ENCODE measurements around the gene PPFIA4. TPM values are rescaled to one million over a fixed set of nuclear protein-coding genes. Genes with fewer than 3 reads are reported as not detected.
A peak's percentile ranks its signal among the peaks of the same experiment; 100 is the strongest.

Gene PPFIA4
- total RNA-seq, 1 experiment from 2014 or later: 3.0 TPM

GRCh38 chr1:203036537-203036936 lies 10.2 kb downstream of the PPFIA4 start:
- TF ChIP-seq EZH2 (IDR thresholded peaks at IDR 0.05; ENCODE audit: borderline replicate concordance, low read depth, low read length, poor library complexity, severe bottlenecking) (no peak), CTCF (conservative IDR thresholded peaks at IDR 0.05; ENCODE audit: low read depth, low read length) (no peak)
- intact Hi-C loops (cut with micrococcal nuclease; ENCODE audit: unreplicated experiment): no loop called here
- DNase-seq (ENCODE audit: low spot score): no peak
- CTCF ChIA-PET: interaction anchor here (1.3 kb wide), 1 partner anchor 10 kb away, joined by 9 read pairs; no protein-coding TSS in a partner anchor
- Histone ChIP-seq H3K4me1 (ENCODE audit: insufficient read depth, low read length, poor library complexity, severe bottlenecking) (no peaks in the 10 kb centered on the region), H3K27ac (ENCODE audit: low read depth, low read length, poor library complexity, severe bottlenecking) (no peak overlapping the region), H3K4me3 (ENCODE audit: low read depth, low read length, poor library complexity, severe bottlenecking) (no peak overlapping the region), H3K9me3 (ENCODE audit: low read depth, low read length, poor library complexity, severe bottlenecking) (no peaks in the 10 kb centered on the region), H3K27me3 (replicated peaks; ENCODE audit: insufficient read depth, low read depth, low read length, poor library complexity) (no peaks in the 10 kb centered on the region), H3K36me3 (ENCODE audit: insufficient read depth, low read length, poor library complexity, severe bottlenecking) (no peaks in the 10 kb centered on the region)
- BruUV-seq (replicated peaks): no TSS peak
- POLR2A ChIA-PET (ENCODE audit: low non-redundant PET): no interaction called here

- POLR2A ChIA-PET (ENCODE audit: low non-redundant PET): no interaction called here
- intact Hi-C loops (cut with micrococcal nuclease; ENCODE audit: unreplicated experiment): loop anchor here (2.0 kb wide), 1 partner anchor 231 kb away; no protein-coding TSS in a partner anchor
- Histone ChIP-seq H3K4me3 (ENCODE audit: low read depth, low read length, poor library complexity, severe bottlenecking) (no peak overlapping the region), H3K27me3 (replicated peaks; ENCODE audit: insufficient read depth, low read depth, low read length, poor library complexity) (no peaks in the 10 kb centered on the region), H3K4me1 (ENCODE audit: insufficient read depth, low read length, poor library complexity, severe bottlenecking) (no peaks in the 10 kb centered on the region), H3K9me3 (ENCODE audit: low read depth, low read length, poor library complexity, severe bottlenecking) (no peaks in the 10 kb centered on the region), H3K36me3 (ENCODE audit: insufficient read depth, low read length, poor library complexity, severe bottlenecking) (no peaks in the 10 kb centered on the region), H3K27ac (ENCODE audit: low read depth, low read length, poor library complexity, severe bottlenecking) (no peak overlapping the region)
- no peak for DNase-seq (ENCODE audit: low spot score)
- TF ChIP-seq CTCF (conservative IDR thresholded peaks at IDR 0.05; ENCODE audit: low read depth, low read length): no peak
- TF ChIP-seq EZH2 (IDR thresholded peaks at IDR 0.05; ENCODE audit: borderline replicate concordance, low read depth, low read length, poor library complexity, severe bottlenecking): no peak
- BruUV-seq (replicated peaks): no TSS peak
- CTCF ChIA-PET: interaction anchor here (2.7 to 3.5 kb wide), 3 partner anchors 8 to 179 kb away, joined by 13 to 65 read pairs (median 23); no protein-coding TSS in a partner anchor
Observed at GRCh38 chr1:203037509-203038190, 11.4 kb downstream of the PPFIA4 start.

GRCh38 chr1:203038217-203038741 lies 12.0 kb downstream of the PPFIA4 start:
- intact Hi-C loops (cut with micrococcal nuclease; ENCODE audit: unreplicated experiment): loop anchor here (2.0 kb wide), 1 partner anchor 231 kb away; no protein-coding TSS in a partner anchor
- Histone ChIP-seq H3K4me1 (ENCODE audit: insufficient read depth, low read length, poor library complexity, severe bottlenecking) (no peaks in the 10 kb centered on the region), H3K27me3 (replicated peaks; ENCODE audit: insufficient read depth, low read depth, low read length, poor library complexity) (no peaks in the 10 kb centered on the region), H3K27ac (ENCODE audit: low read depth, low read length, poor library complexity, severe bottlenecking) (no peak overlapping the region), H3K9me3 (ENCODE audit: low read depth, low read length, poor library complexity, severe bottlenecking) (no peaks in the 10 kb centered on the region), H3K36me3 (ENCODE audit: insufficient read depth, low read length, poor library complexity, severe bottlenecking) (no peaks in the 10 kb centered on the region), H3K4me3 (ENCODE audit: low read depth, low read length, poor library complexity, severe bottlenecking) (no peak overlapping the region)
- CTCF ChIA-PET: interaction anchor here (0.6 to 3.5 kb wide), 4 partner anchors 9 to 178 kb away, joined by 3 to 65 read pairs (median 18); no protein-coding TSS in a partner anchor
- no peak for TF ChIP-seq EZH2 (IDR thresholded peaks at IDR 0.05; ENCODE audit: borderline replicate concordance, low read depth, low read length, poor library complexity, severe bottlenecking)
- 0 out of 2 replicates have a peak, but pooled peaks have one; percentile 14 for TF ChIP-seq CTCF (conservative IDR thresholded peaks at IDR 0.05; ENCODE audit: low read depth, low read length)
- peak; percentile 25 for DNase-seq (ENCODE audit: low spot score)
- BruUV-seq (replicated peaks): no TSS peak
- POLR2A ChIA-PET (ENCODE audit: low non-redundant PET): no interaction called here

All from A673 (cell line).